HG03571 (cell line): ENCODE data around the gene CHMP6.

ENCODE experiments used
- ATAC-seq: cut with Tn5 transposase; IDR thresholded peaks from one replicate; pipeline ENCODE4 v1.9.1; 2021; ENCODE audit not compliant: unreplicated experiment

The CHMP6 gene

DNA sequence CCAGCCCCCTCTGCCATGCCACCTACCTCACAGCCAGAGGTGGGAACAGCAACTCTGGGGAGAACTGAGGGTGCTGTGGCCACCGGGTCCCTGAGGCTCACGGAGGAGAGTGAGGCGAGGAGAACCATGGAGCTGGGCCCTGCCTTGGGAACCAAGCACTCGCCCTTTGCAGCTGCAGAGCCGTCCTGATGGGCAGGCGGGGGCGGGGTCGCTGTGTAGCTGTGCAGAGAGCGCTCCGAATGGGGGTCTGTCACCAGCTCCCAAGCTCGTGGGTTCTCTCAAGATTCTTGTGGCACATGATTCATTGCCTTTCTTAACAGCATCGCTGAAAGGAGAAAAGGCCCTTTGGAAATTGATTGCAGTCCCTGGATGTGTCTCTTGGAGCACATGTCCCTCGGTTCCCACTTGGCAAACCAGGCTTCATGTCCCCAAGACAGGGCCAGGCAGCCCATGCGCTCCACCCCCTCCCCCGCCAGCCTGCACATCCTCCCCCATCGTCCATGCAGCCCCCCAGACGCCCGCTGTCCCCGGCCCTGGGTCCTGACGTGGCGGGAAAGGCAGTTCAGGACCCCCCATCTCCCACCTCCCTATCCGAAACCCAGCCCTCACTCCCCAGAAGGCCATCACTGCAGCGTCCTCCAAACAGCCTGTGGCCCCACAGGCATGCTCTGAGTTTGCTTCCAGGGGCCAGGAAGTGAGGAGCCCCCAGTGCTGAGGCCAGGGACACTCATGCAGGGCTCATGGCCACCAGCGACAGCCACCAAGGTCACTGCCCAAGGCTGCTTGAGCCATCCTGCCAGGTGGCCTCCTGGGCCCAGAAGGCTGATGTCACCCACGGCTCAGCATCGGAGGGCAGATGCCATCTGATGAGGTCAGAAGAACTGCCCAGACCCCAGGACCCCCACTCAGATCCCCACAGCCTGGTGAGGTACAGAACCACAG is 20.6 kb upstream of the CHMP6 start:
- no peak for ATAC-seq

DNA sequence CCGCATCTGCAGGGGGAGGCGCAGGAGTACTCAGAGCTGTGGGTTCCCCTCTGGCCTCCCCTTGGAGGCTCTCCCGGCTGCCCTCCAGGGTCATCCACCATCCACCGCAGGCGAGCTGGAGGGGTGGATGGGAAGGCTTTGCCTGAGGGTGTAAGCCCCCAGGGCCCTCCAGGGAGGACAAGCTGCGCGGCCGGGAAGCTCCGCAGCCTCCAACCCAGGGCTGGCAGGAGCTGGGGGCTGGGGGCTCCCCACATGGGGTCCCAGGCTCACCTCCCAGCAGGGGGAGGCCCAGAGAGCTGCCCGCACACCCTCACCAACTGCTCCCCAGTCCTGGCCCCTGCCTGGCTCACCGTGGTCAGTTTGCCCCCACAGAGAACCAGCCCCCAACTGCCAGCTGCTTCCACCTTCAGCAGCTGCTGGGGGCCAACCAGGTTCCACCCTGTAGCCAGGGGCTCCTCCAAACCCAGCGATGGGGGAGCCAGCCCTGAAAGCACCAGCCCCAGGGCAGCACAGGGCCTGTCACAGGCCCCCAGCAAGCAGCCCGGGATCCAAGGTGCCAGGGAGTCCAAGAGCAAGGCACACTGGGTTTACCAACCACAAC is 19.8 kb upstream of the CHMP6 start:
- ATAC-seq: no peak

DNA sequence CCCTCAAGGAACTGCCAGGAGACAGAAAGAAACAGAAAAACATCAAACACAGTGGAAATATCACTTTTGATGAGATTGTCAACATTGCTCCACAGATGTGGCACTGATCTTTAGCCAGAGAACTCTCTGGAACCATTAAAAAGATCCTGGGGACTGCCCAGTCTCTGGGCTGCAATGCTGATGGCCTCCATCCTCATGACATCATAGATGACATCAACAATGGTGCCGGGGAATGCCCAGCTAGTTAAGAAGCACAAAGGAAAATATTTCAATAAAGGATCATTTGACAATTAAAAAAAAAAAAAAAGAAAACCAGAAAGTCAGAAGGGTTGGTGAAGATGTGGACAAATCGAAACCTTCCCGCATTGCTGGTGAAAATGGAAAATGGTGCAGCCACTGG is 14.9 kb upstream of the CHMP6 start:
- no peak for ATAC-seq

DNA sequence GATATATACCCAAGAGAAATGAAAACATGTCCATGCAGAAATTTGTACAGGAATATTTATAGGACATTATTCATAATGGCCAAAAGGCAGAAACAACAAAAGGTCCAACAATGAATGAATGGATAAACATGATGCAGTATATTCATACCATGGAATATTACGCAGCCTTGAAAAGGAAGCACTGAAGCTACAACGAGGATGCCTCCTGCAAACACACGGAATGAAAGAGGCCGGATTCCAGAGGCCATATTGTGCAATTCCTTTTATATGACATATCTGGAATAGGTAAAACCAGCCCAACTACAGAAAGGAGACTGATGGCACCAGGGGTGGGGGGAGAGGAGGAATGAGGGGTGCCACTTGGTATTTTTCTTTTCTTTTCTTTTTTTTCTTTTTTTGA is 14.5 kb upstream of the CHMP6 start:
- ATAC-seq: no peak

DNA sequence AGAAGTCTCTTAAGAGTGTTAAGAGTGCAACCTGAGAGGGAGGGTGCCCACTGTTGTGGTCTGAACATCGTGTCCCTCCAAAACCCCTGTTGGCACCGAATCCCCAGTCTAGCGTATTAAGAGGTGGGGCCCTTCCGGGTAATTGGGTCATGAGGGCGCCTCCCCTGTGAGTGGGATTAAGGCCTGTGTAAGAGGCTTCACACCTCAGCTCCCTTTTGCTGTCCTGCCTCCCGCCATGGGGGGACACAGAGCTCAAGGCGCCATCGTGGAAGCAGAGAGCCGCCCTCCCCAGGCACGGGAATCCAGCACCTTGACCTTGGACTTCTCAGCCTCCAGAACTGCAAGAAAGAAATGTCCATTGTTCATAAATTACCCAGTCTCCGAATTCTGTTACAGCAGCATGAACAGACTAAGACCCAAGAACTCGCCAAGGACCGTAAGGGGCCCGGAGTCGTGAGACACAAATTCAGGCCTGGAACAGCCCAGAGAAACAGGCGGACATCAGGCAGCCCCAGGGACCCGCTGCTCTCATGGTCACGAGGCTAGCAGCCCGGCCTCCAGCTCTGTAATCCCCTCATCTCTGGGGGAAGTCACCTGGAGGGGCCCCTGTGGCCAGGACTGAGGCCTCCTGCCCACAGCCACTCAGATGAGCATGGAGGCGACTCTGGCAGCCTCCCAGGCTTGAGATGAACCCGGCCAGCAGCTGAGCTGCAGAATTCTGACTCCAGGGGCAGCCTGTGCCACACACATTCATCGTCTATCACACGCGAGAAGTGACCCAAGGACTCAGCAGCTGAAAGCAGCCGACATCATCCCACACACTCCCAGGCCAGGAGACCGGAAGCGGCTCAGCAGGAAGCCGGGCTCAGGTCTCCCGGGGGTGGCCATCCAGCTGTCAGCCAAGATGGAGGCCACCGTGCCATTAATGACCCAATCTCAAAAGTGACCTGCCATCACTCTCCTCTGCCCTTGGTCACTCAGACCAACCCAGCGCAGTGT is 12.8 kb upstream of the CHMP6 start:
- ATAC-seq: no peak

DNA sequence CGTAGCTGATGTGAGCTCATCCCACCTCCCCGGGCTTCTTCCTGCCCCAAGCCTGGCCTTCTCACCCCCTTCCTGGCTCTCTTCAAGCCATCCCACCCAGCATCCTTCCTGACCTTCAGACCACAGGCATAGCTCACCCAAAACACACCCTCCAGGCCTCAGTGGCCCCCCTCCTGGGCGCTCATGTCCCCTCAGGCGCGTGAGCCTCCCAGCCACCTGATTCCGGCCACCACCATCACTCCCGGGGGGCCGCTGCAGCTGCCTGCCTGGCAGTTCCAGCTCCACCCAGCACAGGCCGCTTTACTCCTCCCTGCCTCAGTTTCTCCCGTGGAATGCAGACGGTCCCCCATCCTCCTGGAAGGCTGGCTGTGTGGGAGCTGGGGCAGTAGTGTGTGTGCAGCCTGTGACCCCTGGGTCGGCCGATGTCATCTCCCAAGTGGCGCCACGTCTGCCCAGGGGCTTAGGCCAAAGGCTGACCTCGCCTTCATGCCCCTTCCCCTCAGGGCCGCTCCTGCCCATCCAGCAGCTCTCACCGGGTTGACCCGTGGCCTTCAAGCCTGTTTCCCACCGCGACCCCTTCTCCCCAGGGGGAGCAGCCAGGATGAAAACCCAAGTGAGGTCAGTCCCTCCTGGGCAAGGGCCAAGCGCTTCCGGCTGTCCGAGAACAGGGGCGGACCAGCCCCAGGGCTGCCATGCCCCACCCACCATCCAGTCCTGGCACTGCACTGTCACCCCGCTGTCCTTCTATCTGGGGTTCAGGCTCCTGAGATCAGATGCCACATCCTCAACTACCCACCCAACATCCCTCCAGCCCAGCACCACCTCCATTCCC is 11.9 kb upstream of the CHMP6 start:
- ATAC-seq: no peak

DNA sequence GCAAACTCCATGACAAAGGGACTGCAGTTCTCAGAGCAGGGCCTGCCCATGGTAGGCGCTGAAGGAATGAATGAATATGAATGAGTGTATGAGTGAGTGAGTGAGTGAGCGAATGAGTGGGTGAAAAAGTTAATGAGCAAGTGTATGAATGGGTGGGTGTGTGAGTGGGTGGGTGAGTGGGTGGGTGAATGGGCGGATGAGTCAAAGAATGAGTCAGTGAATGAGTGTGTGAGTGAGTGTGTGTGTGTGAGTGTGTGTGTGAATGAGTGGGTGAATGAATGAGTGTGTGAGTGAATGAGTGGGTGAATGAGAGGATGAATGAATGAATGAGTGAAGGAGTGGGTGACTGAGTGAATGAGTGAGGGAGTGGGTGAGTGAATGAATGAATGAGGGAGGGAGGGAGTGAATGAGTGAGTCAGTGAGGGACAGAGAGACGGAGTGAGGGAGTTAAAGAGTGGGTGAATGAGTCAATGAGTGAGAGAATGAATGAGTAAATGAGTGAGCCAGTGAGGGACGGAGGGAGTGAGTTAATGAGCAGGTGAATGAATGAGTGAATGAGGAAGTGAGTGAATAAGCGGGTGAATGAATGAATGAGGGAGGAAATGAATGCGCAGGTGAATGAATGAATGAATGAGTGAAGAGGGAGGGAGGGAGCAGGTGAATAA is 11.1 kb upstream of the CHMP6 start:
- ATAC-seq: no peak

DNA sequence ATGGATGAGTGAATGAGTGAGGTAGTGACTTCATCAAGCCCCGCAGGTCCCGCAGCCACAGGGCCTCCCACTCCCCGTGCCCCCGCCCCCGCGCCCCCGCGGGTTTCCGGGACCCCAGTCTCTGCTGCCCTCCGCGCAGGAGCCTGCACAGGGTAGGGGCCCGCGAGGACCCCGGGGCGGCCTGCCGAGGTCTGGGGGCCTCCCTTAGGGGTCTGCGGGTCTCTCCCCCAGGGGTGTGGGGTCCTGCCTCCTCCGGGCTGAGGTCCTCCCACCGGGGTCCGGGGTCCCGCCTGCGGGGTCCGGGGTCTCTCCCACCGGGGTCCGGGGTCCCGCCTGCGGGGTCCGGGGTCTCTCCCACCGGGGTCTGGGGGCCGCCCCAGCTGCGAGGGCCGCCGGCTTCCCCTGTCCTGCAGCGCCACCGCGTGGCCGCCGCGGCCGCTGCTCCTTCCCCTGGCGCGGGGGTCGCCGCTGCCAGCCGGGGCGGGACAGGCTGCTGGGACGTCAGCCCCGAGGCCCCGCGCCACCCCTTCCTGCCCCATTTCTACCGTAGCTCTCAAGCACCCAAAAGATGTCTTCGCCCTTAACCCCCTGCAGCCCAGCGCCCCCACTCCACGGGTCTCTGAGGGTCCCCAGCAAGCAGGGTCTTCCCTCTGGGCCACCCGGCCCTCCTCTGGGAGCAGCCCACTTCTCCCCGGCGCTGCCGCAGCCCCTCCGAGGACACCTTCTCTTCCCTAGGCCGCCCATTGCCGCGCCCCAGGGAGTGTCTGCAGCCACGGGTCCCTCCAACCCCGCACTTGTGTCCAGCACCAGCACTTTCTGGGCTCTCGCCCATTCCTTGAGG is 10.4 kb upstream of the CHMP6 start:
- ATAC-seq: no peak

DNA sequence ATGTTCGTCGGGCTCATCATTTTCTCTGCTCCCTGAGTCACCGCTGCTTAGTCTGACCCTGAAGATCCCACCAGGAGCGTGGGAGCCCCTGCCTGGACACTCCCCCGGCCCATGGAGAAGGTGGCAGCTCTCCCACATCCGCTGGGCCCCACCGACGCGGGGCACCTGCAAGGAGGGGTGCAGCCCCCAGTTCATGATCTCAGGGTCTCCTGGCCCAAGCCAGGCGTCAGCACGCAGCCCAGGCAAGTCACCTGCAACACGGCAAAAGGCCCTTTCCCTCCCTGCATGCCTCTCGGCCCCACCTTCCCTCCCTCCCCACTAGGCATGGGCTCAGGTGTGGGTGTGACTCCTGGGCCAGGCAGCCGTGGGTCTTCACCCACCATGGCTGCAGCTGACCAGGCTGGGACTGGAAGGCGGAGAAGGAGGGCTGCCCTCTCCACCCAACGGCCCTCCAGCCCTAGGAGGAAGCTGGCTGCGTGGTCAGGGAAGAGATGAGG is 9.7 kb upstream of the CHMP6 start:
- no peak for ATAC-seq

DNA sequence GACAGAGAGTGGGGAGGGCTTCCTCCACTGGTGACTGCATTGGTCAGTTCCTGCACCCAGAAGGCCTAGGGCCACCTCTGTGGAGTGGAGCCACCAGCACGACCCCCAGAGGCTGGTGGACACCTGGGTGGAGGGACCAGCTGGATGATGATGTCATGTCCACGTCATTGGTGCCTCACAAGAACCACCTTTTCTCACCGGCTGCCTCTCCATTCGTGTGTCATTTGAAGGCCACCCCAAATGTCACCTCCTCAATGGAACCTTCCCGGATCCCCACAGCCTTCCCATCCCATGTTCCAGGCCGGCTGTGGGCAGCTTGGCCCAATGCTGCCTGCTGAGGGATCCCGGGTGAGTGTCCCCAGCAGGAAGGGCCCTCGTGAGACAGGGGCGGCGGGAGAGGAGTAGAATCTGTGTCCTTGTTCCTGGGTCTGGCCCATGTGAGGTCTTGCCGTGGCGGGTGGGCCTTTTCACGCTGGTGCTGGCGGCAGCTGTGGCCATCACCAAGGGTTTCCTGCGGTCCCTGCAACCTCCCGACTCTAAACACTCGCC is 9.1 kb upstream of the CHMP6 start:
- ATAC-seq: no peak

DNA sequence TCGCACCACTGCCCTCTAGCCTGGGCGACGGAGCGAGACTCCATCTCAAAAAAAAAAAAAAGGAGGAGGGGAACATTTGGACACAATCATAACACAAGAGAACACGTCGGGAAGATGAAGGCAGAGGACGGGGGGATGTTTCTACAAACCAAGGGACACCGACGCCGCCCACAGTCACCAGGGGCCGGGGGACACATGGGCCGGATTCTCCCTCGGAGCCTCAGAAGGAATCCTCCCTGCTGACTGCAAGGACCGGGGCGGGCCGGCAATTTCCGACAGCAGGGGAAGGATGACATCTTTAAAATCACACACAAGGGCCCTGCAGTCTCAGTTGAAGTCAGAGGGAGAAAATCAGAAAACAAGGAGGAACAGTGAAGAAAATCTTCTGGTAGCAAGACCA is 8.1 kb upstream of the CHMP6 start:
- ATAC-seq: no peak

DNA sequence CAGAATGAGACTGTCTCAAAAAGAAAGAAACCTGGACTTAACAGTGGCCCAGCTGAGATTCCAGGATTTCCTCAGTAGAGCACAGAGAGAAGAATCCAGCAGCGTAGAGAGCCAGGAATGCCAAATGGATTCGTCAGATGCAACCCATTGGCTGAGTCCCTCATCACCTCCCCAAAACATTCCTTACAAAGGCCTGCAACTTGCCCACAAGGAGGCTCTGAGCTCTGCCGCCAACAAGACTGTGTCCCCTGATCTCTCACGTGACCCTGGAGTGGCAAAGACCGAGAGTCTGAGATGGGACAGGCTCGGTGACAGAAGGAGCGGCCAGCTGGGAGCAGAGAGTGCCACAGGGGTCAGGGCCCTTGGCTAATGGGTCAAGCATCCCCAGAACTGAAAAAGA is 6.9 kb upstream of the CHMP6 start:
- no peak for ATAC-seq

DNA sequence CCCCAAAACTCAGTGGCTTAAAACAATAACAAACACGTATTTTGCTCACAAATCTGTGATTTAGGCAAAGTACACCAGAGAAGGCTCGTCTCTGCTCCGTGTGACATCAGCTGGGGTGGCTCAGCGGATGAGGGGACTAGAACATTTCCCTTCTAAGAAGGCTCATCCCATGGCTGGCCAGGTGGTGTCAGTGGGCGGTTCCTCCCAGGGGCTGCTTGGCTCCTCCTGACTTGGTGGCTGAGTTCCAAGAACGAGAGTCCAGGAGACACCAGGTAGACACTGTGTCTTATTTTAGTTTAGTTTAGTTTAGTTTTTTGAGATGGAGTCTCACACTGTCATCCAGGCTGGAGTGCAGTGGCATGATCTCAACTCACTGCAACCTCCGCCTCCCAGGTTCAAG is 5.6 kb upstream of the CHMP6 start:
- ATAC-seq: no peak

DNA sequence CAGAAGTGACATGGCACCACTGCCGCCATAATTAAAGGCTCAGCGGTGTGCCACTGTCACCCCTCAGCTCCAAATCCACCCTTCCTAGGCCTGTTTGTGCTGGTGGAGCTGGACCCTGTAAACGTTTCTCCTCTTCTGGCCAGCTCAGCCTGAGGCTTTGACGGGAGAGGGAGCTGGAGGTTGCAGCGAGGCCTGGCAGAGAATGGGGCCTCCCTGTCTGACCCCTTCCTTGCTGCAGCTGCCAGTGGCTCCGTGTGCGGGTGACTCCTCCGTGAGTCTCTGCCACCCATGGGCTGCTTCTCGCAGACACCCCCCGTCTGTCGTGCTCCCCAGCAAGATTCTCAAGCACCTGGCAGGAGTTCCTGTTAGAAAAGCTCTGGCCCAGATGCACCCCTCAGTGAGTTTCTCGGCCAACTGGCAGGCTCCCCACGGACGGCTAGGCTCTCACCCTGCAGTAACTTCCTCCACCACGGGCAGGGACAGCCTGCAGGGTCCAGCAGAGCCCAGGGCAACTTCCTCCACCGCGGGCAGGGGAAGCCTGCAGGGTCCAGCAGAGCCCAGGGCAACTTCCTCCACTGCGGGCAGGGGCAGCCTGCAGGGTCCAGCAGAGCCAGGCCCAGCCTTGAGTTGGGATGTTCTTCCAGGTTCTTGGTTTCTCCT is 4.7 kb upstream of the CHMP6 start:
- ATAC-seq: no peak

DNA sequence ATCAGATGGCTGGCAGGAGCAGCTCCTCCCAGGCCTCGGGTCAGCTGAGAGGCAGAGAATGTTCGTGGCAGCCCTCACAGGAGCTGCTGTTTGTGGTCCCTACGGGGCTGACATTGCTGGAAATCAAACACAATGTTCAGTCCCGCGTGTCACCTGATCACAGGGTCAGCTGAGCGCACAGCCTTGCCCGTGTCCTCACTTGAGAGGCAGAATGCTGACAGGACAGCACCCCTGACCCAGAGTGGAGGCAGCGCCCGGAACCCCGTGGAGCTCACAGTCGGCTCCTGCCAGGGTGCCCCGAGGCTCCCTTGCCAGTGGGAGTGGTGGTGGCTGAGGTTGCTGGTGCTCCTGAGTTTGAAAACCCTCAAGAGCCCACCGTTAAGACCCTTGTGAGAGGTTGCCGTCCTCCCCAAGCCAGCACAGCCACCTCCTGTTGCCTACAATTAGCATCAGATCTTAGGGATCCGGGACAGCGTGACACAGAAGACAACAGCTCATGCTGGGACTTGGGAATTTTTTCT is 3.6 kb upstream of the CHMP6 start:
- ATAC-seq: no peak

DNA sequence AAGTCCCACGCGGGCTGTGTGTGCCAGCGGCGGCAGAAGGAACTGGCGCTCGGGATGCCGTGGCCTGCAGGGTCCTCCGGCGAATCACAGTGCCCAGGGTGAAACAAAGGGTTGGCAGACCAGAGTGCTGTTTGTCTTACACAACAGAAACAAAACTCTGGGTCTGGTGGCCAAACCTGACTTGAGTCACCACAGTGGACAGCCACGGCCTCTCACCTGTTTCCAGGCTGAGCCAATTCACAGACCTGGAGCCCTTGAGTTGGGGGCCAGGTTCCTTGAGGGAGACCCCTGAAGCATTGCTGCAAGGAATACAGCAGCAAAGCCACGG is 2.1 kb upstream of the CHMP6 start:
- no peak for ATAC-seq

DNA sequence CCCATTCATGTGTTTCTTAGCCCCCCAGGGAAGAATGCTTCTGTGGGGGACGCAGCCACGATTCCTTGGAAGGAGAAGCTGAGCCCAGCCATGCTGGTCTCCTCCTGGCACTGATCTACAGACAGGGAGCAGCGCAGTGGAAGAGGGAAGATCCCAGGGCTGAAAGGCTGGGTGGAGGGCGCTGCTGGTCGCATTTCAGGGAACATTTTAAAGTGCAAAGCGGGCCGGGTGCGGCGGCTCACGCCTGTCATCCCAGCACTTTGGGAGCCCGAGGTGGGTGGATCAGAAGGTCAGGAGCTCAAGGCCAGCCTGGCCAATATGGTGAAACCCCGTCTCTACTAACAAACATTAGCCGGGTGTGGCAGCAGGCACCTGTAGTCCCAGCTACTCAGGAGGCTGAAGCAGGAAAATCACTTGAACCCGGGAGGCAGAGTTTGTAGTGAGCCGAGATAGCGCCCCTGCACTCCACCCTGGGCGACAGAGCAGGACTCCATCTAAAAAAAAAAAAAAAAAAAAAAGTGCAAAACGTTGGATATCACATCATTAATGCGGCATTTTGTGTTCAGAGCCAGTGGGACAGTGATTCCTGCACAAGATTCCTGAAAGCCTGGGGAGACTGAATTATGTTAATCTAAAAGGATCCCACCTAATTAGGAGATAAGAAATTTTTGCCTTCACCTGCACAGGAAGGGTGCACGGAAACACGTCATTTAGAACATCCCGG is 558 bp upstream of the CHMP6 start:
- ATAC-seq: no peak
